ENCODE measurements around the gene VWA8. TPM values are rescaled to one million over a fixed set of nuclear protein-coding genes. Genes with fewer than 3 reads are reported as not detected.

The VWA8 gene
- total and polyA plus RNA-seq, 10 donors: 2.7 to 33.6 (median 18.3) TPM

DNA sequence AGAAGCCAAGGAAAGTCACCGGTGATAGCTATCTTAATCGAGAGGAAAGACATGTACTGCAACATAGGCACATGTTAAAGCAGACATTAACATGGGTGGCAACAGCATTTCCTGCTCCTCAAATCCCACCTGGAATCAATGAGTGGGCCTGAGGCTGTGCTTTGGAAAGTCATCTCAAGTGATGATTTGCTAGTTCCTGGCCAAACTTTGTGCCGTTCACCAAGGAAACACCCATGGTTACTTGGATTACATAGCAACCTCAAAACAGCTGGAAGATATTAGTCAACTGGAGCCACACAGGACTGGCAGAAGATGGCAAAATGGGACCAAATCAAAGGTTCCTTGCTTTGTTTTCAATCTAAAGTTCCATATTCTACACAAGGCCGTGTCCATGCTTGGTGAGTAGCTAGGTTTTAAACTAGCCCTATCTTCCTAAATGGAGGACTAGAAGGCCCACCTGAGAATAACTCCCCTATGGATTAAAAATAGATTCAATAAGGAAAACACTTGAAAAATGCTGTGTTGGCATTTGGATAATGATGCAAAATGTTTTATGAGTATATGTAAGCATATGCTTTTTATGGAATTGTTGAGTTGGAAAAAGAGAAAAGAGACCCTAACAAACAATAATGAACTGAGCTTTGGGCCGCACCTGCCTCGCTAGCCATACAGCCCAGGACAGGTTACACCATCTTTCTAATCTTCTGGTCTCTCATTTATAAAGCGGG lies 359.0 kb downstream of the VWA8 start:
- Histone ChIP-seq H3K9me3 (no peaks in the 10 kb centered on the region), H3K27ac (no peak overlapping the region), H3K27me3 (replicated peaks in 1 of 7) (no peaks in the 10 kb centered on the region), H3K4me3 (no peak overlapping the region), H3K36me3 (peaks cover 0 to 50% (median 11%) of the 10 kb centered on the region in 6 donors), H3K4me1 (no peaks in the 10 kb centered on the region)
- DNase-seq: no peak
- no peak for TF ChIP-seq POLR2A (IDR thresholded peaks at IDR 0.05)
- TF ChIP-seq, protein P1, sequence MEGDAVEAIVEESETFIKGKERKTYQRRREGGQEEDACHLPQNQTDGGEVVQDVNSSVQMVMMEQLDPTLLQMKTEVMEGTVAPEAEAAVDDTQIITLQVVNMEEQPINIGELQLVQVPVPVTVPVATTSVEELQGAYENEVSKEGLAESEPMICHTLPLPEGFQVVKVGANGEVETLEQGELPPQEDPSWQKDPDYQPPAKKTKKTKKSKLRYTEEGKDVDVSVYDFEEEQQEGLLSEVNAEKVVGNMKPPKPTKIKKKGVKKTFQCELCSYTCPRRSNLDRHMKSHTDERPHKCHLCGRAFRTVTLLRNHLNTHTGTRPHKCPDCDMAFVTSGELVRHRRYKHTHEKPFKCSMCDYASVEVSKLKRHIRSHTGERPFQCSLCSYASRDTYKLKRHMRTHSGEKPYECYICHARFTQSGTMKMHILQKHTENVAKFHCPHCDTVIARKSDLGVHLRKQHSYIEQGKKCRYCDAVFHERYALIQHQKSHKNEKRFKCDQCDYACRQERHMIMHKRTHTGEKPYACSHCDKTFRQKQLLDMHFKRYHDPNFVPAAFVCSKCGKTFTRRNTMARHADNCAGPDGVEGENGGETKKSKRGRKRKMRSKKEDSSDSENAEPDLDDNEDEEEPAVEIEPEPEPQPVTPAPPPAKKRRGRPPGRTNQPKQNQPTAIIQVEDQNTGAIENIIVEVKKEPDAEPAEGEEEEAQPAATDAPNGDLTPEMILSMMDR (IDR thresholded peaks at IDR 0.05 in 8 of 11, conservative IDR thresholded peaks at IDR 0.05 in 3 of 11): no peak
- TF ChIP-seq POLR2AphosphoS5 (IDR thresholded peaks at IDR 0.05): no peak
- intact Hi-C loops (cut with DNase I; ENCODE audit: low total_unique reads): no loop called here
- 92 to 97% (median 96%) methylated on average over 7 of the region's 7 CpGs for WGBS, 5 donors

DNA sequence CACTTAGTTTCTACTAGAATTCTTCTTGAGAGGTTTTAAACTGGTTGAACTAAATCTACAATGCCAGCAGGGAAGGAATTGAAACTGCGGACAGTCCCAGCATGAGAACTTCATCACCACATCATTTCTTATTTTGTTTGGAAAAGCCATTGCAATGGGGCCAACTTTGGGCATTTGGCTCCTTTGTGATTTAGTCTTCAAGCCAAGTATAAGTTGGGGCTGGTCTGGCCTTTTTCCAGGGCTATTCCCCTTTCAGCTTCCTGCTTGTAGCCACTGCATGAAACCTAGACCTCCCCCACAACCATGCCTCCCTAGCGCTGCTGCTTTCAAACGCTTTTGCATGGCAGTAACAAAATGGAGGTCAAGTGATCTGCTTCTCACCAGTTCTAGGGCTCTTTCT lies 361.3 kb downstream of the VWA8 start:
- H3K27me3 ChIP-seq (replicated peaks in 1 of 7): no peaks in the 10 kb centered on the region
- 74 to 96% (median 90%) methylated on average over 3 of the region's 3 CpGs for WGBS, 5 donors
- peaks cover 0 to 30% (median 2%) of the 10 kb centered on the region in 6 donors for H3K36me3 ChIP-seq
- TF ChIP-seq, protein P1 (IDR thresholded peaks at IDR 0.05 in 8 of 11, conservative IDR thresholded peaks at IDR 0.05 in 3 of 11): no peak
- TF ChIP-seq POLR2AphosphoS5 (IDR thresholded peaks at IDR 0.05) (no peak), POLR2A (IDR thresholded peaks at IDR 0.05) (no peak)
- intact Hi-C loops (cut with DNase I; ENCODE audit: low total_unique reads): no loop called here
- peaks cover 0 to 6% (median 0%) of the 10 kb centered on the region in 6 donors for H3K4me1 ChIP-seq
- H3K27ac ChIP-seq: no peak overlapping the region
- no peaks in the 10 kb centered on the region for H3K9me3 ChIP-seq
- H3K4me3 ChIP-seq: no peak overlapping the region
- DNase-seq: no peak

DNA sequence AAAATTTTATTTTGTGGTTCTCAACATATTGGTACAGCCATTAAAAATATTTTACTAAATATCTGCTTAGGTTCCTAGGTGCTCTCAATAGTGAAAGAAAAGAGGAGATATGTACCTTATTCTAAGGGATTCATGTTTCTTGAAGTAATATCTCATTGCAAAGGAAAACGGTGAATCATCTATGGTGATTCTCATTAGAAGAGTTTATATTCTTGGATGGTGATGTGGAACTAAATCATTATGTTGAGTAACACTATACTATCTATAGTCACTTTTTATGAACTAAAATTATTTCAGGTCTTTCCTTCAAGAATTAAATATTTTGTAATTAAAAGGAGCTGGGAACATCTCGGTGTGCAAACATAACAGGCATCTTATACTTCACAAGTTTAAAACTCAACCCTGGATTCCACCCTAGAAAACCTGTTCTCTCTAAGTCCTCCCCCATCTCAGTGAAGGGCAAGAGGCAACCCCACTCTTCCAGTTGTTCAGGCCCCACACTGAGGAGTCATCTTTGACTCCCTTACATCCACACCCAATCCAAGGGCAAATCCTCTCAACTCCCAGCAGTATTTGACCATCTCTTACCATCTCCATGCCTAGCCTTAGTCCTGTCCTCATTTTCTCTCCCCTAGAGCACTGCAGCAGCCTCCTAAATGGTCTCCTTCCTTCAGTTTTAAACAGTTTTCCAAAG lies 363.4 kb downstream of the VWA8 start:
- Histone ChIP-seq H3K4me1 (peaks cover 0 to 6% (median 0%) of the 10 kb centered on the region in 6 donors), H3K4me3 (no peak overlapping the region), H3K36me3 (peaks cover 0 to 15% (median 0%) of the 10 kb centered on the region in 6 donors), H3K9me3 (no peaks in the 10 kb centered on the region), H3K27ac (no peak overlapping the region), H3K27me3 (replicated peaks in 1 of 7) (no peaks in the 10 kb centered on the region)
- no peak for TF ChIP-seq POLR2AphosphoS5 (IDR thresholded peaks at IDR 0.05)
- TF ChIP-seq, protein P1 (IDR thresholded peaks at IDR 0.05 in 8 of 11, conservative IDR thresholded peaks at IDR 0.05 in 3 of 11): no peak
- TF ChIP-seq POLR2A (IDR thresholded peaks at IDR 0.05): no peak
- 93 to 99% (median 97%) methylated on average over 2 of the region's 2 CpGs for WGBS, 5 donors
- no peak for DNase-seq
- intact Hi-C loops (cut with DNase I; ENCODE audit: low total_unique reads): no loop called here

DNA sequence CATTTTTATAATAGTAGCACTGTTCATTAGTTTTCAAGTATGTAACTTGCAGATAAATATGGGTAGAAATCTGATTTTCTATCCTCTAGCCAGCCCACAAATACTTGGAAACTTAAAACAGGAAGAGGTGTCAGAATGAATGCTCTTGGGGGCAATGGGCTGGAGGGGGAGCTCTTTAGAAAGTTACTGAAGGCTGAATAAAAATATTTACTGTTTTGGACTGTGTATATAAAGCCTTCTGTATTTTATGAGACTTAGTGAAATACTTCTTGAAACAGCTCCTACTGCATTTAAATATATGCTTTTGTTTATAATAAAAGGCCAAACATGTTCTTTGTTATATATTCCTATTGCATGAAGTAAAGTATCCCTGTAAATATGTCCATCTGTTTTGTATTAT lies 364.7 kb downstream of the VWA8 start:
- TF ChIP-seq POLR2AphosphoS5 (IDR thresholded peaks at IDR 0.05) (no peak), POLR2A (IDR thresholded peaks at IDR 0.05) (no peak)
- TF ChIP-seq, protein P1 (IDR thresholded peaks at IDR 0.05 in 8 of 11, conservative IDR thresholded peaks at IDR 0.05 in 3 of 11): no peak
- H3K4me1 ChIP-seq: peaks cover 0 to 6% (median 0%) of the 10 kb centered on the region in 6 donors
- no peak for DNase-seq
- intact Hi-C loops (cut with DNase I; ENCODE audit: low total_unique reads): no loop called here
- H3K36me3 ChIP-seq: peaks cover 0 to 14% (median 0%) of the 10 kb centered on the region in 6 donors
- H3K4me3 ChIP-seq: no peak overlapping the region
- H3K27me3 ChIP-seq (replicated peaks in 1 of 7): no peaks in the 10 kb centered on the region
- H3K9me3 ChIP-seq: no peaks in the 10 kb centered on the region
- no peak overlapping the region for H3K27ac ChIP-seq
